HepG2 (cell line): ENCODE data around the gene CAPN9. TPM values are rescaled to one million over a fixed set of nuclear protein-coding genes. Genes with fewer than 3 reads are reported as not detected.

Experiments used
- BATF2 ChIP-seq: sonication (generic); formaldehyde crosslinking; IDR thresholded peaks from 2 replicates; pipeline ENCODE4 v1.8.0; 2022; ENCODE audit warnings: mild to moderate bottlenecking, missing genetic modification reagents, moderate library complexity
- BHLHE40 ChIP-seq: IDR thresholded peaks from 2 replicates; pipeline ENCODE4 v1.6.1; 2011; ENCODE audit warnings: low read length, improper control_type of control experiment
- CBX5 ChIP-seq: sonication (generic); formaldehyde crosslinking; IDR thresholded peaks from 2 replicates; pipeline ENCODE4 v1.4.0; 2020; ENCODE audit warnings: missing genetic modification reagents, borderline replicate concordance
- GMEB1 ChIP-seq: sonication (generic); formaldehyde crosslinking; IDR thresholded peaks from 2 replicates; pipeline ENCODE4 v1.5.1; 2020; ENCODE audit warnings: missing genetic modification reagents, mild to moderate bottlenecking, borderline replicate concordance
- HDAC2 ChIP-seq: sonication (generic); formaldehyde crosslinking; IDR thresholded peaks from 2 replicates; pipeline ENCODE4 v1.4.0; 2020; ENCODE audit warnings: missing genetic modification reagents
- HOXA5 ChIP-seq: sonication (generic); formaldehyde crosslinking; IDR thresholded peaks from 2 replicates; pipeline ENCODE4 v1.4.0; 2020; ENCODE audit warnings: missing genetic modification reagents
- HOXD1 ChIP-seq: sonication (generic); formaldehyde crosslinking; IDR thresholded peaks from 2 replicates; pipeline ENCODE4 v1.5.0; 2020; ENCODE audit warnings: missing genetic modification reagents
- KMT2B ChIP-seq: IDR thresholded peaks from 2 replicates; pipeline ENCODE4 v1.6.1; 2016; ENCODE audit warnings: missing genetic modification reagents, missing compliant biosample characterization
- MEIS2 ChIP-seq: sonication (generic); formaldehyde crosslinking; IDR thresholded peaks from 2 replicates; pipeline ENCODE4 v1.9.0; 2021; ENCODE audit warnings: mild to moderate bottlenecking, missing genetic modification reagents
- NCOA5 ChIP-seq: sonication (generic); formaldehyde crosslinking; IDR thresholded peaks from 2 replicates; pipeline ENCODE4 v1.4.0; 2020; ENCODE audit warnings: missing genetic modification reagents
- RFXAP ChIP-seq: sonication (generic); formaldehyde crosslinking; IDR thresholded peaks from 2 replicates; pipeline ENCODE4 v1.4.0; 2020; ENCODE audit warnings: missing genetic modification reagents, borderline replicate concordance
- RORA ChIP-seq: sonication (generic); formaldehyde crosslinking; IDR thresholded peaks from 2 replicates; pipeline ENCODE4 v1.5.0; 2020; ENCODE audit warnings: mild to moderate bottlenecking, missing genetic modification reagents, moderate library complexity
- SRF ChIP-seq: IDR thresholded peaks from 2 replicates; pipeline ENCODE4 v1.6.1; 2011; ENCODE audit warnings: mild to moderate bottlenecking, low read depth, low read length, moderate library complexity
- TMF1 ChIP-seq: sonication (generic); formaldehyde crosslinking; IDR thresholded peaks from 2 replicates; pipeline ENCODE4 v1.8.1; 2022; ENCODE audit warnings: low read depth, missing genetic modification reagents
- ZNF225 ChIP-seq: sonication (generic); formaldehyde crosslinking; IDR thresholded peaks from 2 replicates; pipeline ENCODE4 v1.4.0; 2020; ENCODE audit warnings: mild to moderate bottlenecking, missing genetic modification reagents
- ZNF263 ChIP-seq: sonication (generic); formaldehyde crosslinking; IDR thresholded peaks from 2 replicates; pipeline ENCODE4 v1.4.0; 2020; ENCODE audit warnings: missing genetic modification reagents
- ZNF547 ChIP-seq: sonication (generic); formaldehyde crosslinking; IDR thresholded peaks from 2 replicates; pipeline ENCODE4 v1.5.1; 2020; ENCODE audit warnings: mild to moderate bottlenecking, missing genetic modification reagents
- ZSCAN21 ChIP-seq: sonication (generic); formaldehyde crosslinking; IDR thresholded peaks from 2 replicates; pipeline ENCODE4 v1.8.0; 2022; ENCODE audit warnings: mild to moderate bottlenecking, missing genetic modification reagents, moderate library complexity, borderline replicate concordance
- ZSCAN22 ChIP-seq: sonication (generic); formaldehyde crosslinking; IDR thresholded peaks from 2 replicates; pipeline ENCODE4 v1.4.0; 2020; ENCODE audit warnings: mild to moderate bottlenecking, missing genetic modification reagents
- polyA plus RNA-seq, 8 experiments: library from polyadenylated mRNA; depleted of rRNA in 3 of 8; stranded (reverse) in 7 of 8; unstranded in 1 of 8; fragments of >200 nt; fragmentation: Illumina TruSeq in 4 of 8; extraction: Trizol in 4 of 8; gene quantifications; 2 replicates each; pipeline versions ENCODE4 v1.2.1 to v1.2.3, GENCODE V29; 2011 to 2016; ENCODE audit warnings: low read depth in 4 of 8, missing spikeins in 1 of 8, mixed read lengths in 1 of 8; ENCODE audit not compliant: insufficient read depth in 1 of 8
- total RNA-seq, 5 experiments: library from RNA; depleted of rRNA; stranded (reverse); fragments of >200 nt; fragmentation: Illumina TruSeq; extraction: Trizol; gene quantifications; 2 replicates each; pipeline ENCODE4 v1.2.3, GENCODE V29; 2016; ENCODE audit warnings: low read depth in 1 of 5
- TF ChIP-seq, protein P1 (sequence below): sonication (generic); formaldehyde crosslinking; conservative IDR thresholded peaks from 2 replicates; pipeline ENCODE4 v1.8.0; 2022; ENCODE audit warnings: mild to moderate bottlenecking, moderate library complexity, missing genetic modification reagents
- TF ChIP-seq, protein P2 (sequence below): sonication (generic); formaldehyde crosslinking; IDR thresholded peaks from 2 replicates; pipeline ENCODE4 v1.4.0; 2020; ENCODE audit warnings: mild to moderate bottlenecking, missing genetic modification reagents
- TF ChIP-seq, protein P3 (sequence below), 2 experiments: sonication (generic) in 1 of 2; formaldehyde crosslinking in 1 of 2; IDR thresholded peaks; 2 replicates each; pipeline versions ENCODE4 v1.4.0 to v1.6.1; 2018 to 2020; ENCODE audit warnings: missing genetic modification reagents in 2 of 2, borderline replicate concordance in 1 of 2, low read depth in 1 of 2, mild to moderate bottlenecking in 1 of 2, missing biosample characterization in 1 of 2

Gene CAPN9
- total and polyA plus RNA-seq, 2 of the 13 experiments (the other 11 are each of a cell fraction or from before 2014, with no cell fraction given), result 0.04 to 0.31 TPM

- TF ChIP-seq BHLHE40, result no peak
- TF ChIP-seq NCOA5 (CRISPR knock-in tag), result no peak
- TF ChIP-seq ZNF225 (CRISPR knock-in tag), result no peak
- TF ChIP-seq, protein P1, sequence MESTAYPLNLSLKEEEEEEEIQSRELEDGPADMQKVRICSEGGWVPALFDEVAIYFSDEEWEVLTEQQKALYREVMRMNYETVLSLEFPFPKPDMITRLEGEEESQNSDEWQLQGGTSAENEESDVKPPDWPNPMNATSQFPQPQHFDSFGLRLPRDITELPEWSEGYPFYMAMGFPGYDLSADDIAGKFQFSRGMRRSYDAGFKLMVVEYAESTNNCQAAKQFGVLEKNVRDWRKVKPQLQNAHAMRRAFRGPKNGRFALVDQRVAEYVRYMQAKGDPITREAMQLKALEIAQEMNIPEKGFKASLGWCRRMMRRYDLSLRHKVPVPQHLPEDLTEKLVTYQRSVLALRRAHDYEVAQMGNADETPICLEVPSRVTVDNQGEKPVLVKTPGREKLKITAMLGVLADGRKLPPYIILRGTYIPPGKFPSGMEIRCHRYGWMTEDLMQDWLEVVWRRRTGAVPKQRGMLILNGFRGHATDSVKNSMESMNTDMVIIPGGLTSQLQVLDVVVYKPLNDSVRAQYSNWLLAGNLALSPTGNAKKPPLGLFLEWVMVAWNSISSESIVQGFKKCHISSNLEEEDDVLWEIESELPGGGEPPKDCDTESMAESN, result no peak
- no peak; the same call in 1 of the 2 replicates for TF ChIP-seq RFXAP (CRISPR knock-in tag)
- 0 out of 2 replicates have a peak, but pooled peaks have one; percentile 19 for TF ChIP-seq HOXD1 (CRISPR knock-in tag)
- peak; percentile 87 for TF ChIP-seq ZSCAN21 (CRISPR knock-in tag)
- TF ChIP-seq RORA (CRISPR knock-in tag), result no peak
- no peak for TF ChIP-seq KMT2B (CRISPR knock-in tag)
- TF ChIP-seq GMEB1 (CRISPR knock-in tag), result no peak
- TF ChIP-seq BATF2 (CRISPR knock-in tag), result 0 out of 2 replicates have a peak, but pooled peaks have one; percentile 20
- peak; percentile 80 for TF ChIP-seq MEIS2
- TF ChIP-seq HDAC2 (CRISPR knock-in tag), result peak; percentile 59; the same call in 1 of the 2 replicates
- TF ChIP-seq, protein P2, sequence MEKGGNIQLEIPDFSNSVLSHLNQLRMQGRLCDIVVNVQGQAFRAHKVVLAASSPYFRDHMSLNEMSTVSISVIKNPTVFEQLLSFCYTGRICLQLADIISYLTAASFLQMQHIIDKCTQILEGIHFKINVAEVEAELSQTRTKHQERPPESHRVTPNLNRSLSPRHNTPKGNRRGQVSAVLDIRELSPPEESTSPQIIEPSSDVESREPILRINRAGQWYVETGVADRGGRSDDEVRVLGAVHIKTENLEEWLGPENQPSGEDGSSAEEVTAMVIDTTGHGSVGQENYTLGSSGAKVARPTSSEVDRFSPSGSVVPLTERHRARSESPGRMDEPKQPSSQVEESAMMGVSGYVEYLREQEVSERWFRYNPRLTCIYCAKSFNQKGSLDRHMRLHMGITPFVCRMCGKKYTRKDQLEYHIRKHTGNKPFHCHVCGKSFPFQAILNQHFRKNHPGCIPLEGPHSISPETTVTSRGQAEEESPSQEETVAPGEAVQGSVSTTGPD (CRISPR knock-in tag), result no peak
- no peak for TF ChIP-seq ZSCAN22
- no peak for TF ChIP-seq HOXA5 (CRISPR knock-in tag)
- no peak for TF ChIP-seq CBX5 (CRISPR knock-in tag)
- TF ChIP-seq ZNF263 (CRISPR knock-in tag), result 0 out of 2 replicates have a peak, but pooled peaks have one; percentile 16
- TF ChIP-seq ZNF547 (CRISPR knock-in tag), result no peak
- TF ChIP-seq, protein P3, sequence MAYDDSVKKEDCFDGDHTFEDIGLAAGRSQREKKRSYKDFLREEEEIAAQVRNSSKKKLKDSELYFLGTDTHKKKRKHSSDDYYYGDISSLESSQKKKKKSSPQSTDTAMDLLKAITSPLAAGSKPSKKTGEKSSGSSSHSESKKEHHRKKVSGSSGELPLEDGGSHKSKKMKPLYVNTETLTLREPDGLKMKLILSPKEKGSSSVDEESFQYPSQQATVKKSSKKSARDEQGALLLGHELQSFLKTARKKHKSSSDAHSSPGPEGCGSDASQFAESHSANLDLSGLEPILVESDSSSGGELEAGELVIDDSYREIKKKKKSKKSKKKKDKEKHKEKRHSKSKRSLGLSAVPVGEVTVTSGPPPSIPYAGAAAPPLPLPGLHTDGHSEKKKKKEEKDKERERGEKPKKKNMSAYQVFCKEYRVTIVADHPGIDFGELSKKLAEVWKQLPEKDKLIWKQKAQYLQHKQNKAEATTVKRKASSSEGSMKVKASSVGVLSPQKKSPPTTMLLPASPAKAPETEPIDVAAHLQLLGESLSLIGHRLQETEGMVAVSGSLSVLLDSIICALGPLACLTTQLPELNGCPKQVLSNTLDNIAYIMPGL (CRISPR knock-in tag; IDR thresholded peaks at IDR 0.05; ENCODE audit: borderline replicate concordance in 1 of 2, low read depth in 1 of 2), result no peak
- TF ChIP-seq SRF, result no peak
- no peak for TF ChIP-seq TMF1 (CRISPR knock-in tag)
Measured at GRCh38 chr1:230701895-230702768, 45.1 kb upstream of the CAPN9 start (continued).
